HEK293 (cell line): ENCODE data around the gene IL24.
A peak's percentile ranks its signal among the peaks of the same experiment; 100 is the strongest.

Experiments
- BCL6B ChIP-seq: fragments of 450-650 bp; formaldehyde crosslinking; IDR thresholded peaks from 2 replicates; pipeline ENCODE4 v1.5.1; 2017; ENCODE audit warnings: missing biosample characterization, missing genetic modification characterization
- CTCF ChIP-seq: fragments of 450-650 bp; formaldehyde crosslinking; IDR thresholded peaks from 2 replicates; pipeline ENCODE4 v1.5.1; 2016; ENCODE audit warnings: missing biosample characterization, missing genetic modification characterization
- GLI2 ChIP-seq: fragments of 450-650 bp; formaldehyde crosslinking; IDR thresholded peaks from 2 replicates; pipeline ENCODE4; 2017; ENCODE audit warnings: missing biosample characterization, missing genetic modification characterization, low read depth, borderline replicate concordance
- KLF8 ChIP-seq: fragments of 450-650 bp; formaldehyde crosslinking; IDR thresholded peaks from 2 replicates; pipeline ENCODE4 v1.5.1; 2016; ENCODE audit warnings: missing biosample characterization, missing genetic modification characterization
- PBX3 ChIP-seq: sonication (generic); formaldehyde crosslinking; IDR thresholded peaks from 2 replicates; pipeline ENCODE4 v1.8.1; 2022; ENCODE audit warnings: mild to moderate bottlenecking, moderate library complexity, missing genetic modification reagents
- SCRT1 ChIP-seq: fragments of 450-650 bp; formaldehyde crosslinking; IDR thresholded peaks from 2 replicates; pipeline ENCODE4 v1.5.1; 2016; ENCODE audit warnings: missing biosample characterization, missing genetic modification characterization, borderline replicate concordance
- ZBTB6 ChIP-seq: fragments of 450-650 bp; formaldehyde crosslinking; IDR thresholded peaks from 2 replicates; pipeline ENCODE4 v1.5.1; 2017; ENCODE audit warnings: missing biosample characterization, missing genetic modification characterization
- ZFHX2 ChIP-seq: fragments of 450-650 bp; formaldehyde crosslinking; conservative IDR thresholded peaks from 2 replicates; pipeline ENCODE4 v1.5.1; 2016; ENCODE audit warnings: missing biosample characterization, missing genetic modification characterization
- ZNF114 ChIP-seq: fragments of 450-650 bp; formaldehyde crosslinking; IDR thresholded peaks from 2 replicates; pipeline ENCODE4 v1.5.0; 2017; ENCODE audit warnings: missing biosample characterization, missing genetic modification characterization
- ZNF148 ChIP-seq: fragments of 450-650 bp; formaldehyde crosslinking; IDR thresholded peaks from 2 replicates; pipeline ENCODE4 v1.5.0; 2017; ENCODE audit warnings: missing biosample characterization, missing genetic modification characterization, borderline replicate concordance
- ZNF155 ChIP-seq: fragments of 450-650 bp; formaldehyde crosslinking; IDR thresholded peaks from 2 replicates; pipeline ENCODE4 v1.5.1; 2016; ENCODE audit warnings: missing biosample characterization, missing genetic modification characterization
- ZNF175 ChIP-seq: fragments of 450-650 bp; formaldehyde crosslinking; IDR thresholded peaks from 2 replicates; pipeline ENCODE4 v1.5.1; 2016; ENCODE audit warnings: missing biosample characterization, missing genetic modification characterization
- ZNF184 ChIP-seq: fragments of 450-650 bp; IDR thresholded peaks from 2 replicates; pipeline ENCODE4 v1.5.1; 2018; ENCODE audit warnings: missing biosample characterization, mild to moderate bottlenecking, missing genetic modification characterization
- ZNF19 ChIP-seq: fragments of 450-650 bp; formaldehyde crosslinking; IDR thresholded peaks from 2 replicates; pipeline ENCODE4; 2016; ENCODE audit warnings: missing biosample characterization, missing genetic modification characterization, low read depth
- ZNF221 ChIP-seq: fragments of 450-650 bp; formaldehyde crosslinking; IDR thresholded peaks from 2 replicates; pipeline ENCODE4 v1.5.1; 2017; ENCODE audit warnings: missing biosample characterization, missing genetic modification characterization, borderline replicate concordance
- ZNF266 ChIP-seq: fragments of 450-650 bp; formaldehyde crosslinking; IDR thresholded peaks from 2 replicates; pipeline ENCODE4 v1.5.1; 2016; ENCODE audit warnings: missing biosample characterization, missing genetic modification characterization, low read depth
- ZNF280D ChIP-seq: fragments of 450-650 bp; formaldehyde crosslinking; IDR thresholded peaks from 2 replicates; pipeline ENCODE4 v1.5.1; 2016; ENCODE audit warnings: missing biosample characterization, missing genetic modification characterization
- ZNF404 ChIP-seq: fragments of 450-650 bp; formaldehyde crosslinking; IDR thresholded peaks from 2 replicates; pipeline ENCODE4 v1.5.1; 2017; ENCODE audit warnings: missing biosample characterization, missing genetic modification characterization
- ZNF488 ChIP-seq: fragments of 450-650 bp; formaldehyde crosslinking; IDR thresholded peaks from 2 replicates; pipeline ENCODE4 v1.5.1; 2016; ENCODE audit warnings: missing biosample characterization, missing genetic modification characterization
- ZNF501 ChIP-seq: fragments of 450-650 bp; formaldehyde crosslinking; IDR thresholded peaks from 2 replicates; pipeline ENCODE4 v1.5.1; 2016; ENCODE audit warnings: missing biosample characterization, missing genetic modification characterization
- ZNF555 ChIP-seq: fragments of 450-650 bp; formaldehyde crosslinking; conservative IDR thresholded peaks from 2 replicates; pipeline ENCODE4 v1.5.1; 2017; ENCODE audit warnings: missing biosample characterization, mild to moderate bottlenecking, missing genetic modification characterization, inconsistent platforms
- ZNF670 ChIP-seq: fragments of 450-650 bp; formaldehyde crosslinking; IDR thresholded peaks from 2 replicates; pipeline ENCODE4 v1.5.1; 2016; ENCODE audit warnings: missing biosample characterization, missing genetic modification characterization, low read depth
- ZNF776 ChIP-seq: fragments of 450-650 bp; formaldehyde crosslinking; IDR thresholded peaks from 2 replicates; pipeline ENCODE4 v1.5.0; 2017; ENCODE audit warnings: missing biosample characterization, missing genetic modification characterization, borderline replicate concordance
- ZNF777 ChIP-seq: fragments of 450-650 bp; formaldehyde crosslinking; IDR thresholded peaks from 2 replicates; pipeline ENCODE4 v1.5.1; 2017; ENCODE audit warnings: missing biosample characterization, missing genetic modification characterization, borderline replicate concordance
- ZNF843 ChIP-seq: fragments of 450-650 bp; formaldehyde crosslinking; IDR thresholded peaks from 2 replicates; pipeline ENCODE4 v1.5.1; 2016; ENCODE audit warnings: missing biosample characterization, missing genetic modification characterization
- ZSCAN18 ChIP-seq: fragments of 450-650 bp; formaldehyde crosslinking; IDR thresholded peaks from 2 replicates; pipeline ENCODE4 v1.5.1; 2016; ENCODE audit warnings: missing biosample characterization, missing genetic modification characterization

Gene IL24

GRCh38 chr1:206909161-206909882 lies 12.1 kb downstream of the IL24 start (continued):
- peak; percentile 67; the same call in 1 of the 2 replicates for TF ChIP-seq CTCF (tag by site-specific recombination)
- no peak for TF ChIP-seq ZNF555
- peak; percentile 88; the same call in 1 of the 2 replicates for TF ChIP-seq KLF8
- no peak for TF ChIP-seq ZNF404
- no peak for TF ChIP-seq ZNF843 (tag by site-specific recombination)
- no peak for TF ChIP-seq ZSCAN18
- TF ChIP-seq ZNF175 (tag by site-specific recombination), result no peak
- TF ChIP-seq BCL6B, result no peak
- TF ChIP-seq SCRT1, result no peak
- no peak for TF ChIP-seq ZNF280D (tag by site-specific recombination)
- TF ChIP-seq GLI2 (tag by site-specific recombination), result no peak
- no peak for TF ChIP-seq ZNF670
- TF ChIP-seq ZFHX2, result peak; percentile 67
- no peak for TF ChIP-seq ZNF155 (tag by site-specific recombination)
- TF ChIP-seq ZNF221 (tag by site-specific recombination), result no peak
- no peak for TF ChIP-seq ZNF148
- no peak for TF ChIP-seq ZNF266 (tag by site-specific recombination)
- no peak for TF ChIP-seq ZNF19 (tag by site-specific recombination)
- TF ChIP-seq ZBTB6 (tag by site-specific recombination), result no peak
- TF ChIP-seq ZNF114, result no peak
- TF ChIP-seq ZNF184 (tag by site-specific recombination), result no peak
- no peak for TF ChIP-seq ZNF776 (tag by site-specific recombination)
- TF ChIP-seq PBX3, result no peak
- peak; percentile 79 for TF ChIP-seq ZNF501 (tag by site-specific recombination)
- no peak for TF ChIP-seq ZNF488 (tag by site-specific recombination)
- TF ChIP-seq ZNF777 (tag by site-specific recombination), result no peak
